ENCODE measurements around the gene MMGT1.
A peak's percentile ranks its signal among the peaks of the same experiment; 100 is the strongest.

MMGT1 gene

GRCh38 chrX:135981010-135981409 is 7.2 kb upstream of the MMGT1 start:
- no peak overlapping the region for H3K27ac ChIP-seq
- no peak for TF ChIP-seq CTCF (conservative IDR thresholded peaks at IDR 0.05)
- no peak for TF ChIP-seq ZFX (IDR thresholded peaks at IDR 0.05)

- no peak for TF ChIP-seq CTCF (conservative IDR thresholded peaks at IDR 0.05)
- TF ChIP-seq ZFX (IDR thresholded peaks at IDR 0.05), result no peak
- H3K27ac ChIP-seq, result no peak overlapping the region
Observed at GRCh38 chrX:135977611-135978010, 3.8 kb upstream of the MMGT1 start.

- H3K27ac ChIP-seq, result no peak overlapping the region
- TF ChIP-seq ZFX (IDR thresholded peaks at IDR 0.05), result no peak
- no peak for TF ChIP-seq CTCF (conservative IDR thresholded peaks at IDR 0.05)
Observed at GRCh38 chrX:135975421-135975820, 1.6 kb upstream of the MMGT1 start.

- TF ChIP-seq ZFX (IDR thresholded peaks at IDR 0.05), result no peak
- TF ChIP-seq CTCF (conservative IDR thresholded peaks at IDR 0.05), result no peak
- H3K27ac ChIP-seq, result no peak overlapping the region
Observed at GRCh38 chrX:135974279-135974856, 580 bp upstream of the MMGT1 start.

GRCh38 chrX:135973025-135973547 is 702 bp downstream of the MMGT1 start:
- H3K27ac ChIP-seq, result peak overlapping the region; percentile 73
- TF ChIP-seq ZFX (IDR thresholded peaks at IDR 0.05) (no peak), CTCF (conservative IDR thresholded peaks at IDR 0.05) (peak; percentile 34)

GRCh38 chrX:135951291-135951690 is 22.5 kb downstream of the MMGT1 start:
- TF ChIP-seq CTCF (conservative IDR thresholded peaks at IDR 0.05), result no peak
- TF ChIP-seq ZFX (IDR thresholded peaks at IDR 0.05), result no peak
- no peak overlapping the region for H3K27ac ChIP-seq

GRCh38 chrX:135944486-135944885 is 29.3 kb downstream of the MMGT1 start:
- H3K27ac ChIP-seq, result no peak overlapping the region
- TF ChIP-seq ZFX (IDR thresholded peaks at IDR 0.05) (no peak), CTCF (conservative IDR thresholded peaks at IDR 0.05) (no peak)

All from C4-2B (cell line).